ENCODE measurements around the gene FBLIM1. TPM values are rescaled to one million over a fixed set of nuclear protein-coding genes. Genes with fewer than 3 reads are reported as not detected.
A peak's percentile ranks its signal among the peaks of the same experiment; 100 is the strongest.

The FBLIM1 gene
- total RNA-seq, 1 experiment from 2014 or later: 6.0 TPM

DNA sequence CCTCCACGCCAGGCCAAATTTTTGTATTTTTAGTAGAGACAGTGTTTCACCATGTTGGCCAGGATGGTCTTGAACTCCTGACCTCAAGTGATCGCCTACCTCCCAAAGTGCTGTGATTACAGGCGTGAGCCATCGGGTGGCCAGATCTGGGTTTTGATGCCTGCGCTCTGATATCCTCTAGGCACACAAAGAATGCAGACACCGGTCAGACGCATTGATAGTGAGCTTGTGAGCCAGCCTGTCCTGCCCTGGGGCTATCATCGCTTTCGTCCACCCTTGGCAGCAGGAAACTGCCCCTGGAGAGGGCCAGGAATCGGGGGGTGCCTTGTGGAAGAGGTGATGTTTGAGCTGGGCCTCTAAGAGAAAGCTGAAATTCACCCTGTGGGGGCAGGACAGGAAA, 4.0 kb downstream of the FBLIM1 start (continued):
- TF ChIP-seq, protein P1, sequence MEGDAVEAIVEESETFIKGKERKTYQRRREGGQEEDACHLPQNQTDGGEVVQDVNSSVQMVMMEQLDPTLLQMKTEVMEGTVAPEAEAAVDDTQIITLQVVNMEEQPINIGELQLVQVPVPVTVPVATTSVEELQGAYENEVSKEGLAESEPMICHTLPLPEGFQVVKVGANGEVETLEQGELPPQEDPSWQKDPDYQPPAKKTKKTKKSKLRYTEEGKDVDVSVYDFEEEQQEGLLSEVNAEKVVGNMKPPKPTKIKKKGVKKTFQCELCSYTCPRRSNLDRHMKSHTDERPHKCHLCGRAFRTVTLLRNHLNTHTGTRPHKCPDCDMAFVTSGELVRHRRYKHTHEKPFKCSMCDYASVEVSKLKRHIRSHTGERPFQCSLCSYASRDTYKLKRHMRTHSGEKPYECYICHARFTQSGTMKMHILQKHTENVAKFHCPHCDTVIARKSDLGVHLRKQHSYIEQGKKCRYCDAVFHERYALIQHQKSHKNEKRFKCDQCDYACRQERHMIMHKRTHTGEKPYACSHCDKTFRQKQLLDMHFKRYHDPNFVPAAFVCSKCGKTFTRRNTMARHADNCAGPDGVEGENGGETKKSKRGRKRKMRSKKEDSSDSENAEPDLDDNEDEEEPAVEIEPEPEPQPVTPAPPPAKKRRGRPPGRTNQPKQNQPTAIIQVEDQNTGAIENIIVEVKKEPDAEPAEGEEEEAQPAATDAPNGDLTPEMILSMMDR (IDR thresholded peaks at IDR 0.05 in 2 of 3, conservative IDR thresholded peaks at IDR 0.05 in 1 of 3; ENCODE audit: borderline replicate concordance in 1 of 3, insufficient read depth in 1 of 3, low read depth in 2 of 3, low read length in 2 of 3): no peak
- TF ChIP-seq FOSL1 (IDR thresholded peaks at IDR 0.05; ENCODE audit: low read depth) (no peak), EZH2phosphoT487 (IDR thresholded peaks at IDR 0.05; ENCODE audit: borderline replicate concordance) (no peak)

GRCh38 chr1:15764269-15764764, 5.7 kb downstream of the FBLIM1 start:
- no peak overlapping the region for H3K27ac ChIP-seq (ENCODE audit: low read depth, low read length)
- H3K4me2 ChIP-seq (ENCODE audit: low read length): peak overlapping the region; percentile 51
- peaks cover 8 to 22% of the 10 kb centered on the region in 2 experiments; a peak in 3 of 4 replicates for H3K4me1 ChIP-seq (ENCODE audit: control insufficient read depth in 1 of 2, insufficient read depth in 2 of 2, low read length in 2 of 2)
- CTCF ChIA-PET: no interaction called here
- no peaks in the 10 kb centered on the region for H3K79me2 ChIP-seq (ENCODE audit: insufficient read depth, low read length)
- RAD21 ChIA-PET (ENCODE audit: low non-redundant PET in 1 of 2, low total read pairs in 2 of 2, uncharacterized antibody in 2 of 2, unreplicated experiment in 2 of 2): no interaction called here
- no peaks in the 10 kb centered on the region for H4K20me1 ChIP-seq (ENCODE audit: insufficient read depth)
- ATAC-seq (peak; percentile 57), DNase-seq (ENCODE audit: low read depth, low spot score) (no peak)
- H2AFZ ChIP-seq (ENCODE audit: low read depth, low read length, poor library complexity, severe bottlenecking): no peak overlapping the region
- no TSS peak for BruUV-seq (replicated peaks)
- no peaks in the 10 kb centered on the region for H3K27me3 ChIP-seq (ENCODE audit: insufficient read depth, low read length)
- no peaks in the 10 kb centered on the region for H3K36me3 ChIP-seq (ENCODE audit: control insufficient read depth in 1 of 2, insufficient read depth in 2 of 2, low read length in 2 of 2)
- H3K9ac ChIP-seq (ENCODE audit: low read length): no peak overlapping the region
- no peaks in the 10 kb centered on the region for H3K9me3 ChIP-seq (ENCODE audit: control insufficient read depth in 1 of 2, insufficient read depth in 1 of 2, low read depth in 1 of 2, low read length in 2 of 2)
- intact Hi-C loops (cut with micrococcal nuclease): no loop called here
- no peaks in the 10 kb centered on the region for H3K9me2 ChIP-seq (ENCODE audit: insufficient read depth)
- 0 out of 4 replicates have a peak overlapping the region, but pooled peaks of 1 of the 2 experiments have one; percentile 6 for H3K4me3 ChIP-seq (replicated peaks in 1 of 2; ENCODE audit: low read depth in 1 of 2, low read length in 2 of 2)
- TF ChIP-seq EZH2 (IDR thresholded peaks at IDR 0.05): no peak
- TF ChIP-seq, protein P2, sequence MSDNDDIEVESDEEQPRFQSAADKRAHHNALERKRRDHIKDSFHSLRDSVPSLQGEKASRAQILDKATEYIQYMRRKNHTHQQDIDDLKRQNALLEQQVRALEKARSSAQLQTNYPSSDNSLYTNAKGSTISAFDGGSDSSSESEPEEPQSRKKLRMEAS (IDR thresholded peaks at IDR 0.05): no peak
- POLR2A ChIA-PET: no interaction called here

All from HCT116 (cell line).